ENCODE measurements around the gene TTC39C.
"Not testable (repeated sequence)": the region's sequence is repeated elsewhere in the genome, so short reads cannot be mapped to it uniquely, and the experiment has no call there.

TTC39C gene

GRCh38 chr18:24071029-24071428, 56.5 kb downstream of the TTC39C start:
- H3K9me3 Mint-ChIP-seq, result no peaks in the 10 kb centered on the region
- peaks cover 45% of the 10 kb centered on the region for H3K4me1 Mint-ChIP-seq
- H3K36me3 Mint-ChIP-seq, result peaks cover 97% of the 10 kb centered on the region
- no peak overlapping the region for H3K4me3 Mint-ChIP-seq
- DNase-seq (ENCODE audit: low spot score in 2 of 2) (no peak), ATAC-seq (no peak)
- no peak overlapping the region for H3K27ac Mint-ChIP-seq

GRCh38 chr18:24071779-24072178, 57.2 kb downstream of the TTC39C start:
- DNase-seq (ENCODE audit: low spot score in 2 of 2), result no peak
- H3K27ac Mint-ChIP-seq, result no peak overlapping the region
- H3K4me3 Mint-ChIP-seq, result no peak overlapping the region
- no peak for ATAC-seq
- peaks cover 97% of the 10 kb centered on the region for H3K36me3 Mint-ChIP-seq
- H3K4me1 Mint-ChIP-seq, result peaks cover 45% of the 10 kb centered on the region
- no peaks in the 10 kb centered on the region for H3K9me3 Mint-ChIP-seq

- ATAC-seq (no peak), DNase-seq (ENCODE audit: low spot score in 2 of 2) (no peak)
- peaks cover 44% of the 10 kb centered on the region for H3K4me1 Mint-ChIP-seq
- H3K4me3 Mint-ChIP-seq, result no peak overlapping the region
- H3K9me3 Mint-ChIP-seq, result no peaks in the 10 kb centered on the region
- H3K27ac Mint-ChIP-seq, result peak overlapping the region; percentile 54
- H3K36me3 Mint-ChIP-seq, result peaks cover 94% of the 10 kb centered on the region
These were observed 58.2 kb downstream of the TTC39C start for GRCh38 chr18:24072743-24073142.

GRCh38 chr18:24073791-24074190, 59.2 kb downstream of the TTC39C start:
- peaks cover 40% of the 10 kb centered on the region for H3K4me1 Mint-ChIP-seq
- H3K9me3 Mint-ChIP-seq, result no peaks in the 10 kb centered on the region
- no peak overlapping the region for H3K4me3 Mint-ChIP-seq
- DNase-seq (ENCODE audit: low spot score in 2 of 2) (no peak), ATAC-seq (no peak)
- H3K27ac Mint-ChIP-seq, result peak overlapping the region; percentile 54
- H3K36me3 Mint-ChIP-seq, result peaks cover 92% of the 10 kb centered on the region

- H3K36me3 Mint-ChIP-seq, result peaks cover 86% of the 10 kb centered on the region
- H3K27ac Mint-ChIP-seq; ATAC-seq; H3K4me3 Mint-ChIP-seq; DNase-seq (ENCODE audit: low spot score in 2 of 2); H3K9me3 Mint-ChIP-seq: not testable (repeated sequence)
- peaks cover 40% of the 10 kb centered on the region for H3K4me1 Mint-ChIP-seq
These were observed 60.2 kb downstream of the TTC39C start for GRCh38 chr18:24074757-24075156.

GRCh38 chr18:24075767-24076597, 61.4 kb downstream of the TTC39C start:
- Mint-ChIP-seq H3K27ac (peak overlapping the region; percentile 90), H3K36me3 (peaks cover 79% of the 10 kb centered on the region), H3K4me1 (peaks cover 43% of the 10 kb centered on the region), H3K9me3 (no peaks in the 10 kb centered on the region), H3K4me3 (peak overlapping the region; percentile 61)
- ATAC-seq, result peak; percentile 100
- DNase-seq (ENCODE audit: low spot score in 2 of 2), result peak; percentile 46 to 81

- Mint-ChIP-seq H3K4me1 (peaks cover 44% of the 10 kb centered on the region), H3K9me3 (no peaks in the 10 kb centered on the region), H3K4me3 (peak overlapping the region; percentile 61), H3K36me3 (peaks cover 79% of the 10 kb centered on the region), H3K27ac (peak overlapping the region; percentile 90)
- ATAC-seq (no peak), DNase-seq (ENCODE audit: low spot score in 2 of 2) (no peak)
These were observed 62.4 kb downstream of the TTC39C start for GRCh38 chr18:24076950-24077349.

GRCh38 chr18:24078391-24078790, 63.8 kb downstream of the TTC39C start:
- peaks cover 37% of the 10 kb centered on the region for H3K4me1 Mint-ChIP-seq
- H3K36me3 Mint-ChIP-seq, result peaks cover 77% of the 10 kb centered on the region
- H3K9me3 Mint-ChIP-seq, result no peaks in the 10 kb centered on the region
- no peak overlapping the region for H3K4me3 Mint-ChIP-seq
- no peak overlapping the region for H3K27ac Mint-ChIP-seq
- ATAC-seq (no peak), DNase-seq (ENCODE audit: low spot score in 2 of 2) (no peak)

GRCh38 chr18:24080861-24081260, 66.3 kb downstream of the TTC39C start:
- Mint-ChIP-seq H3K27ac (peak overlapping the region; percentile 39), H3K4me1 (peaks cover 37% of the 10 kb centered on the region), H3K9me3 (no peaks in the 10 kb centered on the region), H3K36me3 (peaks cover 77% of the 10 kb centered on the region), H3K4me3 (peak overlapping the region; percentile 17)
- DNase-seq (ENCODE audit: low spot score in 2 of 2), result no peak
- ATAC-seq, result peak; percentile 46

- ATAC-seq (no peak), DNase-seq (ENCODE audit: low spot score in 2 of 2) (no peak)
- Mint-ChIP-seq H3K4me3 (no peak overlapping the region), H3K27ac (peak overlapping the region; percentile 67), H3K36me3 (peaks cover 81% of the 10 kb centered on the region), H3K9me3 (no peaks in the 10 kb centered on the region), H3K4me1 (peaks cover 34% of the 10 kb centered on the region)
These were observed 69.0 kb downstream of the TTC39C start for GRCh38 chr18:24083550-24083949.

- H3K27ac Mint-ChIP-seq, result peak overlapping the region; percentile 60
- H3K9me3 Mint-ChIP-seq, result no peaks in the 10 kb centered on the region
- H3K36me3 Mint-ChIP-seq, result peaks cover 92% of the 10 kb centered on the region
These were observed 71.5 kb downstream of the TTC39C start for GRCh38 chr18:24086082-24086481.

GRCh38 chr18:24089076-24089475, 74.5 kb downstream of the TTC39C start:
- Mint-ChIP-seq H3K4me1 (peaks cover 39% of the 10 kb centered on the region), H3K9me3 (no peaks in the 10 kb centered on the region), H3K36me3 (peaks cover 85% of the 10 kb centered on the region), H3K4me3 (no peak overlapping the region), H3K27ac (peak overlapping the region; percentile 68)
- ATAC-seq (no peak), DNase-seq (ENCODE audit: low spot score in 2 of 2) (no peak)

More at GRCh38 chr18:24086082-24086481, 71.5 kb downstream of the TTC39C start:
- ATAC-seq, result peak; percentile 87
- Mint-ChIP-seq H3K4me1 (peaks cover 29% of the 10 kb centered on the region), H3K4me3 (no peak overlapping the region)
- no peak for DNase-seq (ENCODE audit: low spot score in 2 of 2)

GRCh38 chr18:24089515-24090337, 75.2 kb downstream of the TTC39C start:
- H3K27ac Mint-ChIP-seq, result peak overlapping the region; percentile 68
- peaks cover 46% of the 10 kb centered on the region for H3K4me1 Mint-ChIP-seq
- ATAC-seq, result no peak
- H3K9me3 Mint-ChIP-seq, result no peaks in the 10 kb centered on the region
- no peak overlapping the region for H3K4me3 Mint-ChIP-seq
- peaks cover 83% of the 10 kb centered on the region for H3K36me3 Mint-ChIP-seq
- DNase-seq (ENCODE audit: low spot score in 2 of 2), result no peak

- Mint-ChIP-seq H3K27ac (no peak overlapping the region), H3K4me1 (peaks cover 45% of the 10 kb centered on the region), H3K4me3 (no peak overlapping the region), H3K9me3 (no peaks in the 10 kb centered on the region), H3K36me3 (peaks cover 79% of the 10 kb centered on the region)
- ATAC-seq (no peak), DNase-seq (ENCODE audit: low spot score in 2 of 2) (no peak)
These were observed 76.3 kb downstream of the TTC39C start for GRCh38 chr18:24090876-24091275.

- H3K4me3 Mint-ChIP-seq, result no peak overlapping the region
- DNase-seq (ENCODE audit: low spot score in 2 of 2) (no peak), ATAC-seq (no peak)
- H3K4me1 Mint-ChIP-seq, result peaks cover 32% of the 10 kb centered on the region
- peak overlapping the region; percentile 23 for H3K27ac Mint-ChIP-seq
- H3K36me3 Mint-ChIP-seq, result peaks cover 54% of the 10 kb centered on the region
- no peaks in the 10 kb centered on the region for H3K9me3 Mint-ChIP-seq
These were observed 80.0 kb downstream of the TTC39C start for GRCh38 chr18:24094561-24094960.

All from stimulated activated effector memory CD8-positive, alpha-beta T cell treated with anti-CD3 and anti-CD28 coated beads, Interleukin-12 subunit alpha, Interleukin-12 subunit beta, amount 100 ng/mL, for 72 hours (primary cell).